Kidney (tissue), 14 donors: Measurements from ENCODE around the gene ADARB2. TPM values are rescaled to one million over a fixed set of nuclear protein-coding genes. Genes with fewer than 3 reads are reported as not detected.

Experiments
- DNase-seq, 5 donors: peaks; one replicate each; pipeline ENCODE4 v3.0.0-alpha.2; 2013 to 2020
- FAIRE-seq: peaks from 2 replicates; lab custom pipeline; 2012; peaks lifted over from hg19 to GRCh38; lab: Jason Lieb, UNC
- H3K27ac ChIP-seq, 2 donors: one replicate each; pipeline ENCODE4 v1.7.0; 2013; ENCODE audit warnings: low read depth in 2 of 2, low read length in 2 of 2, inconsistent platforms in 1 of 2
- H3K27me3 ChIP-seq: one replicate; pipeline ENCODE4 v1.7.1; 2013; ENCODE audit warnings: low read length, inconsistent platforms; ENCODE audit not compliant: control insufficient read depth, insufficient read depth
- H3K36me3 ChIP-seq, 3 donors: one replicate each; pipeline versions ENCODE4 v1.7.0 to v1.7.1; 2013; ENCODE audit warnings: low read length in 3 of 3, control low read depth in 1 of 3, inconsistent platforms in 1 of 3; ENCODE audit not compliant: insufficient read depth in 3 of 3, control insufficient read depth in 2 of 3
- H3K4me1 ChIP-seq, 3 donors: one replicate each; pipeline versions ENCODE4 v1.7.0 to v1.7.1; 2013; ENCODE audit warnings: low read length in 3 of 3, inconsistent platforms in 1 of 3, low read depth in 1 of 3; ENCODE audit not compliant: control insufficient read depth in 2 of 3, insufficient read depth in 2 of 3
- H3K4me3 ChIP-seq, 3 donors: one replicate each; pipeline versions ENCODE4 v1.7.0 to v1.8.1; 2013; ENCODE audit warnings: low read length in 3 of 3, control low read depth in 1 of 3, inconsistent platforms in 1 of 3
- H3K9ac ChIP-seq, 3 donors: one replicate each; pipeline versions ENCODE4 v1.7.0 to v1.7.1; 2013; ENCODE audit warnings: low read length in 3 of 3, control low read depth in 1 of 3, inconsistent platforms in 1 of 3
- H3K9me3 ChIP-seq, 3 donors: one replicate each; pipeline versions ENCODE4 v1.7.0 to v1.7.1; 2013; ENCODE audit warnings: low read length in 3 of 3, control low read depth in 1 of 3, inconsistent platforms in 1 of 3; ENCODE audit not compliant: control insufficient read depth in 2 of 3, insufficient read depth in 1 of 3
- intact Hi-C: fragments of 100-400 bp; cut with DNase I; formaldehyde crosslinking; loops from one replicate; pipeline ENCODE4 v1.11.1; 2022
- polyA plus RNA-seq: library from polyadenylated mRNA; stranded (reverse); fragments of 350-450 nt; fragmentation: Illumina TruSeq; extraction: RNeasy Lipid Tissue Mini Kit (QIAGEN cat#74804); gene quantifications from one replicate; pipeline ENCODE4 v1.2.3, GENCODE V29; 2014; ENCODE audit warnings: low read depth, low replicate concordance; ENCODE audit not compliant: insufficient read depth
- total RNA-seq: library from RNA; stranded (reverse); fragmentation: NEBNext Ultra II Directional; extraction: Animal tissue kit (Norgen Biotek cat#: 25700); gene quantifications from one replicate; pipeline ENCODE4 v1.2.1, GENCODE V29; 2021
- TF ChIP-seq, protein P1 (sequence below): IDR thresholded peaks from 3 replicates; pipeline ENCODE4 v1.5.1; 2012; ENCODE audit warnings: mild to moderate bottlenecking, moderate library complexity, borderline replicate concordance; ENCODE audit not compliant: insufficient read depth; ENCODE audit errors: extremely low read depth
- donor health status: control.
- donor health status: control.
- donor health status: control.
- donor health status: control.
- donor health status: control.
- donor health status: DM: yes; HTN: yes; CAD: no.
- donor health status: Normal renal cell carcinoma (clear cell type).

Gene ADARB2
- total and polyA plus RNA-seq, 2 donors from 2014 or later, result 1.0 to 1.3 TPM

GRCh38 chr10:1209355-1209979, 527.9 kb downstream of the ADARB2 start:
- Histone ChIP-seq H3K9ac (no peak overlapping the region), H3K4me3 (no peak overlapping the region), H3K27ac (no peak overlapping the region), H3K9me3 (no peaks in the 10 kb centered on the region), H3K27me3 (no peaks in the 10 kb centered on the region), H3K4me1 (no peaks in the 10 kb centered on the region), H3K36me3 (no peaks in the 10 kb centered on the region)
- no peak for FAIRE-seq
- DNase-seq, result no peak
- intact Hi-C loops, result no loop called here
- TF ChIP-seq, protein P1, sequence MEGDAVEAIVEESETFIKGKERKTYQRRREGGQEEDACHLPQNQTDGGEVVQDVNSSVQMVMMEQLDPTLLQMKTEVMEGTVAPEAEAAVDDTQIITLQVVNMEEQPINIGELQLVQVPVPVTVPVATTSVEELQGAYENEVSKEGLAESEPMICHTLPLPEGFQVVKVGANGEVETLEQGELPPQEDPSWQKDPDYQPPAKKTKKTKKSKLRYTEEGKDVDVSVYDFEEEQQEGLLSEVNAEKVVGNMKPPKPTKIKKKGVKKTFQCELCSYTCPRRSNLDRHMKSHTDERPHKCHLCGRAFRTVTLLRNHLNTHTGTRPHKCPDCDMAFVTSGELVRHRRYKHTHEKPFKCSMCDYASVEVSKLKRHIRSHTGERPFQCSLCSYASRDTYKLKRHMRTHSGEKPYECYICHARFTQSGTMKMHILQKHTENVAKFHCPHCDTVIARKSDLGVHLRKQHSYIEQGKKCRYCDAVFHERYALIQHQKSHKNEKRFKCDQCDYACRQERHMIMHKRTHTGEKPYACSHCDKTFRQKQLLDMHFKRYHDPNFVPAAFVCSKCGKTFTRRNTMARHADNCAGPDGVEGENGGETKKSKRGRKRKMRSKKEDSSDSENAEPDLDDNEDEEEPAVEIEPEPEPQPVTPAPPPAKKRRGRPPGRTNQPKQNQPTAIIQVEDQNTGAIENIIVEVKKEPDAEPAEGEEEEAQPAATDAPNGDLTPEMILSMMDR, result no peak

GRCh38 chr10:1208366-1209311, 528.7 kb downstream of the ADARB2 start:
- FAIRE-seq (no peak), DNase-seq (no peak)
- no peak overlapping the region for H3K27ac ChIP-seq
- no peak overlapping the region for H3K9ac ChIP-seq
- H3K36me3 ChIP-seq, result no peaks in the 10 kb centered on the region
- TF ChIP-seq, protein P1, result no peak
- intact Hi-C loops, result no loop called here
- no peak overlapping the region for H3K4me3 ChIP-seq
- no peaks in the 10 kb centered on the region for H3K4me1 ChIP-seq
- no peaks in the 10 kb centered on the region for H3K27me3 ChIP-seq
- H3K9me3 ChIP-seq, result no peaks in the 10 kb centered on the region

DNA sequence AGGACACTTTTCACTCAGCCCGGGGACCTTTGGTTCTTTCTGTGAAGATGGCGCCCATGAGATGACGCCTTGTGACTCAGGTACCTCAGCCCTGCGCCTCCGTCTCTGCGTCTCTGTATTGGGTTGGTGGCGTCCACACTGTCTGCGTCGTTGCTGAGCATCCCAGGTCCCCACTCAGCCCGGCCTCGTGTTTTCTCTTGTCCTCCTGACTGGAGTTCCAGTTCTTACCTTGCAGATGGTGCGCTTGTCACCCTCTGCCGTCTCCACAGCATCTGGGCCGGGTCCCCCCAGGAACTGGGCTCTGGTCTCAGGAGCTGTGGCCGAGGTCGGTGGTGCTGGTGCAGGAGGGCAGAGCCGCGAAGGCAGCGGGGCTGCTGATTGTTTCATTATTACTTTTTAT, 530.7 kb downstream of the ADARB2 start:
- TF ChIP-seq, protein P1, result no peak
- intact Hi-C loops, result no loop called here
- Histone ChIP-seq H3K9me3 (no peaks in the 10 kb centered on the region), H3K27ac (no peak overlapping the region), H3K4me1 (no peaks in the 10 kb centered on the region), H3K9ac (no peak overlapping the region), H3K4me3 (no peak overlapping the region), H3K27me3 (no peaks in the 10 kb centered on the region), H3K36me3 (no peaks in the 10 kb centered on the region)
- FAIRE-seq (no peak), DNase-seq (no peak)
